Dendritic cell treated with granulocyte-macrophage colony-stimulating factor and Interleukin-4, amounts not matched to agents 40 ng/mL and 50 ng/mL, for 4 days (primary cell): ENCODE results near the gene BLM.
"Not testable (repeated sequence)": the region's sequence is repeated elsewhere in the genome, so short reads cannot be mapped to it uniquely, and the experiment has no call there.

Experiments
- H3K27ac Mint-ChIP-seq: one replicate; pipeline ENCODE4 v1.8.0; 2022; ENCODE audit warnings: mild to moderate bottlenecking, mixed read lengths
- H3K27me3 Mint-ChIP-seq: one replicate; pipeline ENCODE4 v1.8.0; 2022; ENCODE audit warnings: mild to moderate bottlenecking, mixed read lengths
- H3K36me3 Mint-ChIP-seq: one replicate; pipeline ENCODE4 v1.8.0; 2022; ENCODE audit warnings: low read depth, mixed read lengths
- H3K4me1 Mint-ChIP-seq: one replicate; pipeline ENCODE4 v1.8.0; 2022; ENCODE audit warnings: low read depth, mixed read lengths
- H3K4me3 Mint-ChIP-seq: one replicate; pipeline ENCODE4 v1.8.0; 2022; ENCODE audit warnings: mild to moderate bottlenecking, moderate library complexity, mixed read lengths
- H3K9me3 Mint-ChIP-seq: one replicate; pipeline ENCODE4 v1.8.0; 2022; ENCODE audit warnings: mixed read lengths
- intact Hi-C: fragments of 100-400 bp; cut with micrococcal nuclease; formaldehyde crosslinking; loops from one replicate; pipeline ENCODE4 v1.15.0; 2022

The BLM gene

DNA sequence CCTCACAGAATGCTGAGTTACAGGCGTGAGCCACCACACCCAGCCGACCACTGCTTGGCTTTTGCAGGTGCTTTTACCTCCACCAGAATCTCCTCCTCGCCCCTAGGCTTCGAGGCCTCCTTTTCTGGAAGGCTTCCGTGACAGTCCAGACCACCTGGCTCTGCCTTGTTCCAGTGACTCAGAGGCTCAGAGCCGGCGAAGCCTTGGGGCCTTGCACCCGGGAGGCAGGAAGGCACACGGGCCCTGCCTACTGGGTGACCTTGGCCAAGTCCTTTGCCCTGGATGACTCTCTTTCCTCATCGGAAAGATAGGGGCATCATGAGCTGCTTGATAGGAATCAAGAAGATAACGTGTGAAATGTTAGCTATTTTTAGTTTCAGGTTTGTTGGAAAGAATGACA, 119.9 kb downstream of the BLM start:
- Mint-ChIP-seq H3K9me3 (no peaks in the 10 kb centered on the region), H3K27ac (peak overlapping the region; percentile 78), H3K4me1 (peaks cover 81% of the 10 kb centered on the region), H3K4me3 (no peak overlapping the region), H3K36me3 (peaks cover 14% of the 10 kb centered on the region), H3K27me3 (peaks cover 2% of the 10 kb centered on the region)
- intact Hi-C loops = loop anchor here (5.0 kb wide), 1 partner anchor 35 kb away; no protein-coding TSS in a partner anchor

DNA sequence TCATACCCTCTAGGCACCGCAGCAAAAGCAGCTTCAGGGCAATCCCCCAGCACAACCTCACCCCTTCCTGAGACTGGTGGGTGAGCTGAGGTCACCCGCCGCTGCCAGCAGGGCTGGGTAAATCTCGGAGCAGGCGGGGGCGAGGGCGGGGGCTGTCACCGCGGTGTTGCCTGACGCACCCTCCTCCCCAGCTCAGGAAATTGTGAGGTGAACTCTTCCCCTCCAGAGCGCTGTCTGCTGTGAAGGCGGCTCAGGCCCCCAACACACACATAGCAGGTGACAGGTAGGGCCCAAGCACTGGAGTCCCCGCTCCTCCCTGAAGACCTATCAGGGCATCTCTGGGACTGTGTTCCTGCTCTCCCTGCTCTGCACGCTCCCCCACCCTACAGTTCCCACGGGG, 121.0 kb downstream of the BLM start:
- intact Hi-C loops = loop anchor here (5.0 kb wide), 1 partner anchor 34 kb away; no protein-coding TSS in a partner anchor
- no peaks in the 10 kb centered on the region for H3K9me3 Mint-ChIP-seq
- H3K4me1 Mint-ChIP-seq = peaks cover 85% of the 10 kb centered on the region
- H3K27ac Mint-ChIP-seq = peak overlapping the region; percentile 78
- H3K4me3 Mint-ChIP-seq = peak overlapping the region; percentile 51
- H3K36me3 Mint-ChIP-seq = peaks cover 24% of the 10 kb centered on the region
- peaks cover 2% of the 10 kb centered on the region for H3K27me3 Mint-ChIP-seq

DNA sequence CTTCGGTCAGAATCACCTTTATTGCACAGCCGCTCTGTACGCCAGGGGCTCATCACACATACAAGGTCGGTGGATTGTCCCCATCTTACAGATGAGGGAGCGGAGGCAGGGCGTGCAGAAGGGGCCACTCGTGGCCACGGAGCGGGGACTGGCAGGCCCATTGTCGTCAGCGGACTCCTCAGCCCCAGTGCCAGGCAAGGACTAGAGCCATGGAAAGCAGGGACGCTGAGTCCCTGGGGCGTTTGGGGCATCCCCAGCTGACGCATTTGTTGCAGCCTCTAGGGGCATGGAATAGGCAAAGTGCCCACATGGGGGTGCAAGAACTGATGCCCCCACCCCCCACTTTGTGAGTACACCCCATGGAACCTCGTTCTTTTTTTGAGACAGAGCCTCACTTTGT, 121.4 kb downstream of the BLM start:
- Mint-ChIP-seq H3K27ac (peak overlapping the region; percentile 98), H3K4me1 (peaks cover 89% of the 10 kb centered on the region), H3K9me3 (no peaks in the 10 kb centered on the region), H3K4me3 (peak overlapping the region; percentile 51), H3K36me3 (peaks cover 28% of the 10 kb centered on the region), H3K27me3 (peaks cover 2% of the 10 kb centered on the region)
- intact Hi-C loops = loop anchor here (5.0 kb wide), 1 partner anchor 34 kb away; no protein-coding TSS in a partner anchor

DNA sequence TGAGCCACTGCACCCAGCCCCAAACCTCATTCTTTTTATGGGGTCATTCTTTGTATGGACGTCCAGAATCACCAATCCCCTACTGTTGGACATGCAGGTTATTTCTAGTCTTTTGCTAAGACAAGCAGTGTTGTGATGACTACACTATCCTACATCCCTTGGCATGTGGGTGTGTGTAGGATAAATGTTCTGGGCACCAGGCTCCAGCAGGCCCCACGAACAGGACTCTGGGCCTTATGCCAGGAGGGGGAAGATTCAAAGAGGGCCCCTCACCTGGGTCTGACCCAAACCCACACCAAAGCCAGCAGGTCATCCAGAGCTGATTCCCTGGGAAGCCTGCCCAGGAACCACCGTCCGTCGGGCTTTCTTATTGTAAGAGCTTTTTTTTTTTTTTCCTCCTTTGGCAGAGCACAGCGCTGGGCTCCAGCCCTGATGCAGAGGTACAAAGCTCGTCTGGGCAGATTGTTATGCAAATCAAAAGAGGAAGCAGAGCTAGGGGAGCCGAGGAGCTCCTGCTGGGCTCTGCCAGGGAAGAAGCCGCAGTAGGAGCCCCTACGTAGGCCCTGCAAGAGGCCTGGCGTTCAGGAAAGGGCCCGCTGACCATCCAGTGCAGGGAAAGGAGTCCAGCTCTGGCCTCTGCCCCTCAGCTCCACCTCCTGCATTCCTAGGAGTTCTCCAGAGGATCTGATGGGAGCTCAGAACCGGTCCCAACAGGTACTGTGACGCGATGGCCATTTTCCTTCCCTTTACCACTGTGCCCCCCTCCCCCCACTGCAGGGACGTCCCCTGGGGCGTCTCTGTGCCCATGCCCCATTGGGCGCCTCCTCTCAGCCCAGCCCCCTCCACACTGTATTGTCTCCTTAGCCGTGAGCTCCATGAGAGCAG, 122.3 kb downstream of the BLM start:
- Mint-ChIP-seq H3K9me3 (no peaks in the 10 kb centered on the region), H3K36me3 (peaks cover 37% of the 10 kb centered on the region), H3K4me3 (peak overlapping the region; percentile 85), H3K27me3 (peaks cover 2% of the 10 kb centered on the region), H3K27ac (peak overlapping the region; percentile 98), H3K4me1 (peaks cover 91% of the 10 kb centered on the region)
- intact Hi-C loops = loop anchor here (5.0 kb wide), 1 partner anchor 33 kb away; no protein-coding TSS in a partner anchor

DNA sequence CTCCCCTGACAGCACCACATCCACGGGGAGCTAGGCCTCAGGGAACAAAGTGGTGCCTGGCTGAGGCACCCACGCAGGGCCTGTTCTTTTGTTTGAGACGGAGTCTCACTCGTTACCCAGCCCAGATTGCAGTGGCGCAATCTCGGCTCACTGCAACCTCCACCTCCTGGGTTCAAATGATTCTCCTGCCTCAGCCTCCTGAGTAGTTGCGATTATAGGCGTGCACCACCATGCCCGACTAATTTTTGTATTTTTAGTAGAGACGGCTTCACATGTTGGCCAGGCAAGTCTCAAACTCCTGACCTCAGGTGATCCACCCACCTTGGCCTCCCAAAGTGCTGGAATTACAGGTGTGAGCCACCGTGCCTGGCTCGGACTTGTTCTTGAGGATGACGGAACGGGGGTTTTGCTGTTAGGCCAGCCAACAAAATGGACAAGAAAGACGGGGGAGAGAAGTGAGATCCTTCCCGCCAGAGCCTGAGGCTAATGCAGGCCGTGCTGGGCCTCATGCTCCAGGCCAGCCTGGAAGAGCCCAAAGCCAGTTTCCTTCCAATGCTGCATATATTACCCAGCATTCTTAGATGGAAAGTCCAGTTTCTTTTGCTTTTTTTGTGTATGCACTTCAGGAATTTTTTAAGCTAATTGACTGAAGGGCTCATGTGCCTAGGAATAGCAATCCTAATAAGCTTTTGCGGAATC, 123.2 kb downstream of the BLM start:
- Mint-ChIP-seq H3K27ac (peak overlapping the region; percentile 98), H3K4me3 (peak overlapping the region; percentile 85), H3K4me1 (peaks cover 91% of the 10 kb centered on the region), H3K27me3 (peaks cover 2% of the 10 kb centered on the region), H3K36me3 (peaks cover 37% of the 10 kb centered on the region), H3K9me3 (no peaks in the 10 kb centered on the region)
- intact Hi-C loops = no loop called here

DNA sequence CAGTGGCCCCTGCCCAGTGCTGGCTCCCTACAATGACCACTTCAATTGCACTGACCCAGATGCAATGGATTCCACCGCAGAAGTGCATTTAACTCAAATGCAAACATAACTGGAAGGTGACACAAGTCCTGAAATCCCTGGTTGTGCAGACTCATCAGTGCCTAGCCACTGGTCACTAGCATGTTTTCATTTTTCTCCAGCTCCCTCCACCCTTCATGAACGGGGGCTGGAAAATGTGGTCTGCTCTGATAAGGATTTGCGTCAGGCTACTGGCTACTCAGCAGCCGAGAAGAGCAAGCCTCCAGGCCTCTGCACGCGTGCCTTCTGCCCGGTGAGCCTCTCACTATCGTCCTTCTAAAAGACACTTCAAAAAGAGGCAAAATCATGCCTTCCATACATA, 123.8 kb downstream of the BLM start:
- Mint-ChIP-seq H3K4me3 (peak overlapping the region; percentile 85), H3K27ac (peak overlapping the region; percentile 98), H3K9me3 (no peaks in the 10 kb centered on the region), H3K36me3 (peaks cover 37% of the 10 kb centered on the region), H3K4me1 (peaks cover 90% of the 10 kb centered on the region), H3K27me3 (peaks cover 2% of the 10 kb centered on the region)
- intact Hi-C loops = no loop called here

DNA sequence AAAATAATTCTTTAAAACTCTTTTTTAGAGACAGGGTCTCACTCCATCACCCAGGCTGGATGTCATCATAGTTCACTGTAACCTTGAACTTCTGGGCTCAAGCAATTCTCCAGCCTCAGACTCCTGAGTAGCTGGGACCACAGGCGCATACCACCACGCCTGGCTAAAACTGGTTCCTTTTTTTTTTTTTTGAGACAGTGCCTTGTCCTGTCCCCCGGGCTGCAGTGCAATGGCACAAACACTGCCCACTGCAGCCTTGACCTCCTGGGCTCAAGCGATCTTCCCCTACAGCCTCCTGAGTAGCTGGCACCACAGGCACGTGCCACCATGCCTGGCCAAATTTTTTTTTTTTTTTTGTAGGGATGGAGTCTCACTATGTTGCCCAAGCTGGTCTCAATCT, 127.5 kb downstream of the BLM start:
- Mint-ChIP-seq H3K36me3 (peaks cover 66% of the 10 kb centered on the region), H3K4me3 (peak overlapping the region; percentile 45), H3K9me3 (no peaks in the 10 kb centered on the region)

DNA sequence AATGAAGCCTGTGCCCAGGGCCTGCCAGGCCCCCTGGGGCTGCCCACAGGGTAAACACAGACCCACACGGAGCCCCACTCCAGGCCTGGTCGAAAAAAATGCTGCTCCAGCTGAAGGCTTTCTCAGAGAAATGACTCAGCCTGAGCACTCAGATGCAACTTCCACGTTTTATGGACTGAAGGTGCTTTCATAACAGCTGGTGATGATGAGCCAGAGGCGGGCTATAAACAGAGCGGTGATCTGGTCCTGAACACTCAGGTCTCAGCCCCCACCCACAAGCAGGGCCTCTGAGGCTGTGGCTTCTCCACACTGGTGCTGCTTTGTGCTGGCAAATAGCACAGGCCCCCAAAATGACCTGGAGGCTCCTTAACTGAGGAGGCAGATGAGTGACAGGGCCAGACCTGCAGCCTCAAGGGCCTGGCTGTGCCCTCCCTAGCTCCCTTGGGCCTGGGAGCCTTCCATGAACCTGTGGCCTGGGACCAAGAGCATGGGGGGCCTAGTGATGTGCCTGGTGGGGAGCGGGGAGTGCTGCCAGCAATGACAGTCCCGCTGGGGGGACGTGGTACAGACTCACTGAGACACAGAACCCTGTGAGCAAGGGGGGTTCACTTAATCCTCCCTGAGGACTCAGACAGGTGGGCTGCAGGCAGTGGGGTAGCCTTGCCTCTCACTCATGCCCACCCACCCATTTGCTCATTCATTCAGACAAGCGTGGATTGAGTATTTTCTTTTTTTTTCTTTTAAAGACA, 128.2 kb downstream of the BLM start:
- no peaks in the 10 kb centered on the region for H3K27me3 Mint-ChIP-seq
- H3K4me3 Mint-ChIP-seq = peak overlapping the region; percentile 45
- no peaks in the 10 kb centered on the region for H3K9me3 Mint-ChIP-seq
- intact Hi-C loops = no loop called here
- H3K36me3 Mint-ChIP-seq = peaks cover 68% of the 10 kb centered on the region
- H3K27ac Mint-ChIP-seq = peak overlapping the region; percentile 96
- peaks cover 52% of the 10 kb centered on the region for H3K4me1 Mint-ChIP-seq

More for the DNA sequence above, 127.5 kb downstream of the BLM start:
- Mint-ChIP-seq H3K4me1 (peaks cover 58% of the 10 kb centered on the region), H3K27me3 (no peaks in the 10 kb centered on the region), H3K27ac (peak overlapping the region; percentile 96)
- intact Hi-C loops = no loop called here

DNA sequence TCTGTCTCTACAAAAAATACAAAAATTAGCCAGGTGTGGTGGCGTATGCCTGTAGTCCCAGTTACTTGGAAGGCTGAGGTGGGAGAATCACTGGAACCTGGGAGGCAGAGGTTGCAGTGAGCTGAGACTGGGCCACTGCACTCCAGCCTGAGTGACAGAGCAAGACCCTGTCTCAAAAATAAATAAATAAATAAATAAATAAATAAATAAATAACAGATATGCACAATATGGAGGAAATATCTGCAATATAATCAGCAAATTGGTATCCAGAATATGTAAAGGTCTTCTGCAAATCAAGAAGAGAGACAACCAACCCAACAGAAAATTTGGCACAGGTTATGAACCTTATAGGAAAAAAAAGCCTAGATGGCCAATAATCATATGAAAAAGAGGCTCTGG, 132.3 kb downstream of the BLM start:
- Mint-ChIP-seq H3K36me3 (peaks cover 62% of the 10 kb centered on the region), H3K4me1 (peaks cover 54% of the 10 kb centered on the region)
- H3K27me3 Mint-ChIP-seq, H3K4me3 Mint-ChIP-seq, H3K27ac Mint-ChIP-seq, H3K9me3 Mint-ChIP-seq, intact Hi-C loops: not testable (repeated sequence)

DNA sequence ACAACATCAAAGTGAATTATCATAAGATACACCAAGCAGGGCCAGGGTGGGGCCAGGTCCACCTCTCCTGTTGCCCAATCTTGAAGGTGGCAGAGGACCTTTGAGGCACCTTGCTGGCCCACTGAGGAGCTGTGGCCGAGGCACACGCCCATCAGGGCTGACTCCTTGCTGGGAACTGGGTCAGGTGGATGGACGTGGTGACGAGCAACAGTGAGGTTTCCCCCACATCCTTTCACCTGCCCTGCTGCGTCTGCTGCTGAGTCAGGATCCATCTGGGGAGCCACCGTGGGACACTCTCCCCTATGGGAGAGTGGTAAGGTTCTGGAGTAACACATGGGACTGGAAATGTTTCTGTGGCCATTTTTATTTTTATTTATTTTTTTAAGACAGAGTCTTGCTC, 134.0 kb downstream of the BLM start:
- H3K27me3 Mint-ChIP-seq = no peaks in the 10 kb centered on the region
- H3K27ac Mint-ChIP-seq = peak overlapping the region; percentile 85
- H3K4me1 Mint-ChIP-seq = peaks cover 57% of the 10 kb centered on the region
- intact Hi-C loops = loop anchor here (5.0 kb wide), 1 partner anchor 34 kb away; no protein-coding TSS in a partner anchor
- no peaks in the 10 kb centered on the region for H3K9me3 Mint-ChIP-seq
- no peak overlapping the region for H3K4me3 Mint-ChIP-seq
- peaks cover 75% of the 10 kb centered on the region for H3K36me3 Mint-ChIP-seq

DNA sequence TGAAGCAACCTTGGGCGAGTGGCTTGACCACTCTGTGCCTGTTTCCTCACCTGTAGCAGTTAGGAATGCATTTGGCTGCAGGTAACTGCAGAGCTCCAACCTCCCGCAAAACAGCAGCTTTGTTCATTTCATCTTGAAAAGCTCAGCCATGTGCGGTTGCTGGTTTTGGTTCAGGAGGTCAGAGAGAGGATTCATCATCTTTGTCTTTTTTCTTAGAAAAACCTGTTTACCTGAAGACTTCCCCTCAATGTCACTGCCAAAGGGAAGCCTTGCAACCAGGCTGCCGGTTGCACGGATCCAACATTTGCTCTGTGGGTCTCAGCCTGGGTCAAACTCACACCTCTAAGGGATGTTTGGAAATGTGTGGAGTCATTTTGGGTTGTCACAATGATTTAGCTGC, 134.8 kb downstream of the BLM start:
- no peak overlapping the region for H3K4me3 Mint-ChIP-seq
- peak overlapping the region; percentile 85 for H3K27ac Mint-ChIP-seq
- peaks cover 56% of the 10 kb centered on the region for H3K4me1 Mint-ChIP-seq
- intact Hi-C loops = loop anchor here (5.0 kb wide), 1 partner anchor 35 kb away; no protein-coding TSS in a partner anchor
- no peaks in the 10 kb centered on the region for H3K27me3 Mint-ChIP-seq
- no peaks in the 10 kb centered on the region for H3K9me3 Mint-ChIP-seq
- H3K36me3 Mint-ChIP-seq = peaks cover 68% of the 10 kb centered on the region

DNA sequence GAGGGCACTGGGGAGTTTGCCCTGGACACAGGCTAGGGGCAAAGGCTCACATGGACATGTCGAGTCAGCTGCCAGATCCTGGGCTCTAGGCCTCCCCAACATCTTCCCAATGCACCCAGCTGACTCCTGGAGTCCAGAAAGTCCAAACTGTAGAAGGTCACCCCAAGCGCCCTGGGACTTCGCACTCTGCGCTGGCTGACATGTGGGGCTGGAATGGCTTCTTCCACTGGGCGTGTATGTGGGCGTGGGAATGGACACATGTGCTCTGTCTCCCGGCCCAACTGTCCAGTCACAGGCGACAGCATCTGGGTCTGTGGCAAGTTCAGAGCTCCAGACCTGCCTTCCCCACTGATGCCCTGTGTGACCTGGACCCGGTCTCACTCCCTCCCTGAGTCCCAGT, 138.0 kb downstream of the BLM start:
- no peaks in the 10 kb centered on the region for H3K27me3 Mint-ChIP-seq
- H3K9me3 Mint-ChIP-seq = no peaks in the 10 kb centered on the region
- intact Hi-C loops = no loop called here
- peaks cover 66% of the 10 kb centered on the region for H3K4me1 Mint-ChIP-seq
- peaks cover 41% of the 10 kb centered on the region for H3K36me3 Mint-ChIP-seq
- H3K27ac Mint-ChIP-seq = peak overlapping the region; percentile 13
- H3K4me3 Mint-ChIP-seq = no peak overlapping the region

DNA sequence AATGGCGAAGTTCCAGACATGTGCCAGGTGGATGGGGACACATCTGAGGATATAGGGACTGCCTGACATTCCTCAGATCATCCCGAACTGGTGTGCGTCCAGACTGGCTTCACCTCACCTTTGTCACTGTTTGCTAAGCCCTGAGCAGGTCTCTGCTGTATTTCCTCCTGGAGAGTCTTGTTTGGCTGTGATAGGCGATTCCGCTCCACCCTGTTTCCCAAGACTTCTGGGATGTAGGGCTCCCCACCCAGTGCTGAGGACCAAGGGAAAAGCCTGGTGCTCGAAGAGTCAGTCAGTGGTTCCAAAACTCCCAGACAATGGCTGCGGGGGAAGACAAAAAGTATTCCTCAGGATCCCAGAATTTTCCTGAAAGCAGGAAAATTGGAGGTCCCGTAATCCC, 140.2 kb downstream of the BLM start:
- Mint-ChIP-seq H3K9me3 (no peaks in the 10 kb centered on the region), H3K4me3 (no peak overlapping the region), H3K27me3 (no peaks in the 10 kb centered on the region), H3K27ac (no peak overlapping the region), H3K4me1 (peaks cover 56% of the 10 kb centered on the region), H3K36me3 (peaks cover 19% of the 10 kb centered on the region)
- intact Hi-C loops = no loop called here
